IMR-90 (cell line): ENCODE data around the gene TUFM.

Experiments used
- BHLHE40 ChIP-seq: fragments of 150-350 bp; IDR thresholded peaks from 2 replicates; pipeline ENCODE4 v1.6.1; 2016; ENCODE audit warnings: mild to moderate bottlenecking, low read depth, low read length
- CEBPB ChIP-seq: IDR thresholded peaks from 2 replicates; pipeline ENCODE4 v1.6.1; 2012; ENCODE audit warnings: low read depth, low read length, improper control_type of control experiment
- CHD1 ChIP-seq: IDR thresholded peaks from 2 replicates; pipeline ENCODE4 v1.6.1; 2012; ENCODE audit warnings: low read depth, low read length, improper control_type of control experiment
- MAZ ChIP-seq: IDR thresholded peaks from 2 replicates; pipeline ENCODE4 v1.6.1; 2012; ENCODE audit warnings: low read depth, mild to moderate bottlenecking, low read length, improper control_type of control experiment, moderate library complexity, borderline replicate concordance
- MXI1 ChIP-seq: IDR thresholded peaks from 2 replicates; pipeline ENCODE4 v1.6.1; 2012; ENCODE audit warnings: low read depth, mild to moderate bottlenecking, low read length, moderate library complexity, borderline replicate concordance
- POLR2A ChIP-seq: IDR thresholded peaks from 2 replicates; pipeline ENCODE4 v1.6.1; 2012; ENCODE audit warnings: mild to moderate bottlenecking, low read depth, low read length
- RAD21 ChIP-seq: IDR thresholded peaks from 2 replicates; pipeline ENCODE4 v1.6.1; 2012; ENCODE audit warnings: low read length, improper control_type of control experiment
- RCOR1 ChIP-seq: IDR thresholded peaks from 2 replicates; pipeline ENCODE4 v1.6.1; 2012; ENCODE audit warnings: mild to moderate bottlenecking, low read length, improper control_type of control experiment; ENCODE audit not compliant: insufficient replicate concordance
- RFX5 ChIP-seq: IDR thresholded peaks from 2 replicates; pipeline ENCODE4 v1.8.0; 2012; ENCODE audit warnings: low read depth, mild to moderate bottlenecking, low read length, moderate library complexity
- SMC3 ChIP-seq: fragments of 150-350 bp; IDR thresholded peaks from 2 replicates; pipeline ENCODE4 v1.6.1; 2016; ENCODE audit warnings: low read depth, mild to moderate bottlenecking, antibody characterized with exemption, low read length, moderate library complexity
- TF ChIP-seq, protein P1 (sequence below): conservative IDR thresholded peaks from 2 replicates; pipeline ENCODE4 v1.5.1; 2012; ENCODE audit warnings: mild to moderate bottlenecking, low read depth, low read length, improper control_type of control experiment
- TF ChIP-seq, protein P2 (sequence below): fragments of 150-350 bp; IDR thresholded peaks from 2 replicates; pipeline ENCODE4 v1.6.1; 2017; ENCODE audit warnings: mild to moderate bottlenecking, antibody characterized with exemption, low read length, low read depth
- TF ChIP-seq, protein P3 (sequence below): fragments of 150-350 bp; IDR thresholded peaks from 2 replicates; pipeline ENCODE4 v1.6.1; 2016; ENCODE audit warnings: low read depth, mild to moderate bottlenecking, low read length, moderate library complexity, borderline replicate concordance

DNA sequence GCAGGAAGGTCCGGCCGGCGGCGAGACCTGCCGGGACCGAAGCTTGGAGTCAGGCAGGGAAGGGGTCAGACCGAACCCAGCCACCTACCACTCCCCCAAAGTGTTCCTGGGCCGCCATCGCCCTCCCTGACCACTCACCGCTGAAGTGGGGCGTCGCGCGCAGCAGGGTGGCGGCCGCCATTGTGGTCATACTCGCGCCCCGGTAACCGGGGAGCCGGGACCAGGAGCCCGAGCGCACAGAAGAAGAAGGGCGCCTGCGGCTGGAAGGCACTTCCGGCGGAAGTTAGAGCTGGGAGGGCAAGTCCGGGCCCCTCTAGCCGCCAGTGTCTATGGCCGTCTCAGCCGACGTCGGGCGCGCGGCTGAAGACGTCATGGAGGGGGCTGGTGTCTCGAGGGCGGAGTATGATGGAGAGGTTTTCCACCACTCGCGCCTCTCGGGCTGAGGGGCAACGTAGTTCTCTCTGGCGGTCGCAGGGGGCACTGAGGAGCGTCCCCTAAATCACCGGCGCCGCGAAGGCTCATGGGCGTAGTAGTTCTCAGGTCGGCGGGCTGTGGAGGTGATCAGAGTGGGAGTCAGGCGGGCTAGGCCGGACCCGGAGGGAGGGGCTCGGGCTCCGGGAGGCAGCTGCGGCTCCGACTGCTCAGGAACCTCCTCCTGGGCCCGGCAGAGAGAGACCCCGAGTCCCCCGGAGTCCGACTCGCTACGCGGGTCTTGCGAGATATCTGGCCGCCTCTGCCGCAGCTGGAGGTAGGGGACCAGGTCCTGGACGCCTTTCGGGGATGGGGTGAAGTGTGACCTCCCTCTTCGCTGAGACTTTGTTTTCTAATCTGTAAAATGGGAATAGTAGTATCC, at the start of gene TUFM:
- TF ChIP-seq, protein P1, sequence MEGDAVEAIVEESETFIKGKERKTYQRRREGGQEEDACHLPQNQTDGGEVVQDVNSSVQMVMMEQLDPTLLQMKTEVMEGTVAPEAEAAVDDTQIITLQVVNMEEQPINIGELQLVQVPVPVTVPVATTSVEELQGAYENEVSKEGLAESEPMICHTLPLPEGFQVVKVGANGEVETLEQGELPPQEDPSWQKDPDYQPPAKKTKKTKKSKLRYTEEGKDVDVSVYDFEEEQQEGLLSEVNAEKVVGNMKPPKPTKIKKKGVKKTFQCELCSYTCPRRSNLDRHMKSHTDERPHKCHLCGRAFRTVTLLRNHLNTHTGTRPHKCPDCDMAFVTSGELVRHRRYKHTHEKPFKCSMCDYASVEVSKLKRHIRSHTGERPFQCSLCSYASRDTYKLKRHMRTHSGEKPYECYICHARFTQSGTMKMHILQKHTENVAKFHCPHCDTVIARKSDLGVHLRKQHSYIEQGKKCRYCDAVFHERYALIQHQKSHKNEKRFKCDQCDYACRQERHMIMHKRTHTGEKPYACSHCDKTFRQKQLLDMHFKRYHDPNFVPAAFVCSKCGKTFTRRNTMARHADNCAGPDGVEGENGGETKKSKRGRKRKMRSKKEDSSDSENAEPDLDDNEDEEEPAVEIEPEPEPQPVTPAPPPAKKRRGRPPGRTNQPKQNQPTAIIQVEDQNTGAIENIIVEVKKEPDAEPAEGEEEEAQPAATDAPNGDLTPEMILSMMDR: peak; percentile 86
- TF ChIP-seq RCOR1 (peak; percentile 73), POLR2A (peak; percentile 61; the same call in 1 of the 2 replicates), CEBPB (no peak), MAZ (peak; percentile 92), BHLHE40 (peak; percentile 41; the same call in 1 of the 2 replicates), MXI1 (peak; percentile 42; the same call in 1 of the 2 replicates), CHD1 (0 out of 2 replicates have a peak, but pooled peaks have one; percentile 36), RFX5 (no peak), RAD21 (peak; percentile 35), SMC3 (peak; percentile 33; the same call in 1 of the 2 replicates)
- TF ChIP-seq, protein P2, sequence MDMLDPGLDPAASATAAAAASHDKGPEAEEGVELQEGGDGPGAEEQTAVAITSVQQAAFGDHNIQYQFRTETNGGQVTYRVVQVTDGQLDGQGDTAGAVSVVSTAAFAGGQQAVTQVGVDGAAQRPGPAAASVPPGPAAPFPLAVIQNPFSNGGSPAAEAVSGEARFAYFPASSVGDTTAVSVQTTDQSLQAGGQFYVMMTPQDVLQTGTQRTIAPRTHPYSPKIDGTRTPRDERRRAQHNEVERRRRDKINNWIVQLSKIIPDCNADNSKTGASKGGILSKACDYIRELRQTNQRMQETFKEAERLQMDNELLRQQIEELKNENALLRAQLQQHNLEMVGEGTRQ: no peak; the same call in 1 of the 2 replicates
- TF ChIP-seq, protein P3, sequence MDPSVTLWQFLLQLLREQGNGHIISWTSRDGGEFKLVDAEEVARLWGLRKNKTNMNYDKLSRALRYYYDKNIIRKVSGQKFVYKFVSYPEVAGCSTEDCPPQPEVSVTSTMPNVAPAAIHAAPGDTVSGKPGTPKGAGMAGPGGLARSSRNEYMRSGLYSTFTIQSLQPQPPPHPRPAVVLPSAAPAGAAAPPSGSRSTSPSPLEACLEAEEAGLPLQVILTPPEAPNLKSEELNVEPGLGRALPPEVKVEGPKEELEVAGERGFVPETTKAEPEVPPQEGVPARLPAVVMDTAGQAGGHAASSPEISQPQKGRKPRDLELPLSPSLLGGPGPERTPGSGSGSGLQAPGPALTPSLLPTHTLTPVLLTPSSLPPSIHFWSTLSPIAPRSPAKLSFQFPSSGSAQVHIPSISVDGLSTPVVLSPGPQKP: no peak
